Measurements from ENCODE around the gene SLC34A1.

Gene SLC34A1

GRCh38 chr5:177347699-177348098 lies 36.5 kb upstream of the SLC34A1 start:
- FAIRE-seq: no peak
- no peak for TF ChIP-seq POLR2AphosphoS5 (IDR thresholded peaks at IDR 0.05; ENCODE audit: low read depth, low read length)
- no peak for TF ChIP-seq TAF1 (IDR thresholded peaks at IDR 0.05; ENCODE audit: borderline replicate concordance, low read depth, low read length)
- TF ChIP-seq POLR2A (IDR thresholded peaks at IDR 0.05; ENCODE audit: low read depth, low read length): no peak
- no peak for DNase-seq (ENCODE audit: insufficient read length)

DNA sequence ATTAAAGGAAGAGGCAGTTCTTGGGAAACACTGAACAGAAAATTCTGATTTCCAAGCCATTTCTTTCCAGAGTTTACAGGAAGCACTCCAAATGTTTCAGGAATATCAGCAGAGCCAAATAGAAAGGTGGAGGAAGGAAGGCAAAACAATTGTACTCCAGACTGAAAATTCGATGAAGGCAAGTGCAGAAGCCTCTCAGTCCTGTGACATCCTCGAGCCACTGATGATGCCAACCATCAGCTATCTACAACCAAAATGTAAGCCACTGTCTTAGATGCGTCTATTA lies 34.9 kb upstream of the SLC34A1 start:
- DNase-seq (ENCODE audit: insufficient read length) (no peak), FAIRE-seq (no peak)
- TF ChIP-seq TAF1 (IDR thresholded peaks at IDR 0.05; ENCODE audit: borderline replicate concordance, low read depth, low read length) (no peak), POLR2A (IDR thresholded peaks at IDR 0.05; ENCODE audit: low read depth, low read length) (no peak), POLR2AphosphoS5 (IDR thresholded peaks at IDR 0.05; ENCODE audit: low read depth, low read length) (no peak)

GRCh38 chr5:177349762-177350161 lies 34.5 kb upstream of the SLC34A1 start:
- TF ChIP-seq TAF1 (IDR thresholded peaks at IDR 0.05; ENCODE audit: borderline replicate concordance, low read depth, low read length): no peak
- no peak for TF ChIP-seq POLR2AphosphoS5 (IDR thresholded peaks at IDR 0.05; ENCODE audit: low read depth, low read length)
- no peak for TF ChIP-seq POLR2A (IDR thresholded peaks at IDR 0.05; ENCODE audit: low read depth, low read length)
- FAIRE-seq (no peak), DNase-seq (ENCODE audit: insufficient read length) (no peak)

DNA sequence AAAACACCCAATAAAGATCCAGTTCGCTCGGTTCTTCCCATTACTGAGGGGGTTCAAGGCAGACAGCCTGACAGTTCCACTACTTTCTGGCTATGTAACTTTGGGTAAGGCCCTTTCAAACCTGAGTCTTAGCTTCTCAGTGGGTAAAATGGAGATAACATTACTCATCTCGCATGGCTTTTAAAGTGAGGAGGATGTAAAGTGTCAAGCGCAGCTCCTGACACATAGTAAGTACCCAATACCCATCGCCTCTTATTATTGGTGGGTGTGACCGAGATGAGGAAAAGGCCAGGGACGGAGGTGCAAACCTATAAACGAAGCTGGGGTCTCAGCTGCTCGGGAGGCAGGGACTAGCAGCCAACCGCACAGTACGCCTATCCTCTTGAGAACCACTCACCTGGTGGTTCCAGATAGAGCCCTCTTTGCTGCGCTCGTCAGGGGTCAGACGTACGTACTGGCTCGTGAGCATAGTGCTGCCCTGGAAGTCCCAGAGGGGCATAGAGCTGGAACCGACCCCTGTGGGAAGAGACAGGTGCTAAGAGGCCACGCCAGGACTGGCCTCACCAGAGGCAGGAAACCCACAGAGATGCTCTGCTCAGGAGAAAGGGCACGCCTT lies 33.4 kb upstream of the SLC34A1 start:
- FAIRE-seq: no peak
- no peak for DNase-seq (ENCODE audit: insufficient read length)
- no peak; the same call in 1 of the 2 replicates for TF ChIP-seq POLR2AphosphoS5 (IDR thresholded peaks at IDR 0.05; ENCODE audit: low read depth, low read length)
- TF ChIP-seq POLR2A (IDR thresholded peaks at IDR 0.05; ENCODE audit: low read depth, low read length): 0 out of 2 replicates have a peak, but pooled peaks have one; percentile 23

- peak; percentile 85 for TF ChIP-seq POLR2A (IDR thresholded peaks at IDR 0.05; ENCODE audit: low read depth, low read length)
- peak; percentile 88 for TF ChIP-seq POLR2AphosphoS5 (IDR thresholded peaks at IDR 0.05; ENCODE audit: low read depth, low read length)
- peak; percentile 91 for TF ChIP-seq TAF1 (IDR thresholded peaks at IDR 0.05; ENCODE audit: borderline replicate concordance, low read depth, low read length)
- FAIRE-seq (peak; percentile 97), DNase-seq (ENCODE audit: insufficient read length) (peak; percentile 95)
Measured at GRCh38 chr5:177351392-177352329, 32.6 kb upstream of the SLC34A1 start, which contains the start of gene LMAN2. Gene LMAN2, minus strand, starts transcription at chr5:177351668. Its CDS starts 21 bp downstream, at chr5:177351647.

DNA sequence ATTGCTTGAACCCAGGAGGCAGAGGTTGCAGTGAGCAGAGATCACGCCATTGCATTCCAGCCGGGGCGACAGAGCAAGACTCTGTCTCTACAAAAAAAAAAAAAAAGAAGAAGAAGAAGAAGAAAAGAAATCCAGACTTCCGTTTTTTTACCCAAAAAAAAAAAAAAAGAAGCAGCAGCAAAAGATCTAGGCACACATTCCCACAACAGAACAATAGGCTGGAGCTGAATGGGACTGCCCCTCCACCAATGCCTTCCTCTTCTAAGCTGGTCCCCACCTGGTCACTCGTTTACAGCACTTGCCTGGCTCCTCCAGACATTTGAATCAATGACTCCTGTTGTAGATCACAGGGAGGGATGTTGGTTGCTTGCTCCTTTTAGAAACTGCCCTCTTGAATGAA lies 31.1 kb upstream of the SLC34A1 start:
- DNase-seq (ENCODE audit: insufficient read length) (no peak), FAIRE-seq (no peak)
- TF ChIP-seq POLR2AphosphoS5 (IDR thresholded peaks at IDR 0.05; ENCODE audit: low read depth, low read length): no peak
- TF ChIP-seq POLR2A (IDR thresholded peaks at IDR 0.05; ENCODE audit: low read depth, low read length): no peak
- TF ChIP-seq TAF1 (IDR thresholded peaks at IDR 0.05; ENCODE audit: borderline replicate concordance, low read depth, low read length): no peak

DNA sequence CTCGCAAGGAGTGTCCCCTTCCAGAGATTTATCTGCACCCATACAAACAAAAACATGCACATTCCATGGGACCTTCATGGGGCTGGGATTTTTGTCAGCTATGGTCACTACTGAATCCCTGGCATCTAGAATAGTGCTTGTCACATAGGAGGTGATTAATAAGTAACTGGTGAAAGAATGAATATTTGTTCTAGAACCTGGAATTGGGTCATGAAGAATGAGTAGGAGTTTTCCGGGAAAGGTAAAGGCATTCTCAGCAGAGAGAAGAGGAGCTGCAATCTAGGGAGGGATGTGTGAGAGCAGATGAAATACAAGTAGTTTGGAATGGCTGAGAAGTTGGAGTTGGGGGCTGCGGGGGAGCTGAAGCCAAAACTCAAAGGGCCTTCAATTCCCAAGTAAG lies 30.0 kb upstream of the SLC34A1 start:
- DNase-seq (ENCODE audit: insufficient read length): no peak
- no peak for TF ChIP-seq POLR2A (IDR thresholded peaks at IDR 0.05; ENCODE audit: low read depth, low read length)
- FAIRE-seq: no peak

- DNase-seq (ENCODE audit: insufficient read length): no peak
- no peak for TF ChIP-seq POLR2A (IDR thresholded peaks at IDR 0.05; ENCODE audit: low read depth, low read length)
- no peak for TF ChIP-seq POLR2AphosphoS5 (IDR thresholded peaks at IDR 0.05; ENCODE audit: low read depth, low read length)
- TF ChIP-seq TAF1 (IDR thresholded peaks at IDR 0.05; ENCODE audit: borderline replicate concordance, low read depth, low read length): no peak
- FAIRE-seq: no peak
Measured at GRCh38 chr5:177354711-177355110, 29.5 kb upstream of the SLC34A1 start.

DNA sequence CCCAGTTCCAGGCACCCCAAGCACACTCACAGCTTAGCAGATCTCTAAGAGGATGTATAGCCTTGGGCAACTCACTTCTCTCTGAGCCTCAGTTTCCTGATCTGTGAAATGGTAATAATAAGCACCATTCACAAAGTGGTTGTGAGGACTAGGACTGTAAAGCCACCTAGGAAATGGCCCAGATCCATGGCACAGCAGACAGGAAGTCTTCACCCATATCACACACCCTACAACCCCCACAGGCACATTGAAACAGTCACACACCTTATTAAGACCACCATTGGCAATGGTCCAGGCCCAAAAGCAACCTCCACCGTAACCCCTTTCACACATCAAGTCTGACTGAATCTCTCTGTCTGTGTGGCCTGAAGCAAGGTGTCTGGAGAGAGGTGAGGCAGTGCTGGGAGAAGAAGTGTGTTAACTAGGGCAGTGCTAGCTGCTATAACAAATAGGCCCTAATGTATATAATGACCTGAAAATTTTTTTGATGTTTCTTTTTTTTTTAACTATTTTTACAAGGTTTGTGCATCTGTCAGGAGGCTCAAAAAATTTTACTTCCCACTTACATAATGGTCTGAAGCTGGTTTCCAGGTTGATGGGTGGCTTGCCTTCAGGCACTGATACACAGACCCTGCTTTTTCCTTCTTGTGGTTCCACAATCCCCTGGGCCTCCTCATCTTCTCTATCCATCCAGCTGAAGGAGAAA lies 28.9 kb upstream of the SLC34A1 start:
- DNase-seq (ENCODE audit: insufficient read length) (no peak), FAIRE-seq (no peak)
- TF ChIP-seq POLR2A (IDR thresholded peaks at IDR 0.05; ENCODE audit: low read depth, low read length): no peak
- TF ChIP-seq POLR2AphosphoS5 (IDR thresholded peaks at IDR 0.05; ENCODE audit: low read depth, low read length): no peak
- no peak for TF ChIP-seq TAF1 (IDR thresholded peaks at IDR 0.05; ENCODE audit: borderline replicate concordance, low read depth, low read length)

DNA sequence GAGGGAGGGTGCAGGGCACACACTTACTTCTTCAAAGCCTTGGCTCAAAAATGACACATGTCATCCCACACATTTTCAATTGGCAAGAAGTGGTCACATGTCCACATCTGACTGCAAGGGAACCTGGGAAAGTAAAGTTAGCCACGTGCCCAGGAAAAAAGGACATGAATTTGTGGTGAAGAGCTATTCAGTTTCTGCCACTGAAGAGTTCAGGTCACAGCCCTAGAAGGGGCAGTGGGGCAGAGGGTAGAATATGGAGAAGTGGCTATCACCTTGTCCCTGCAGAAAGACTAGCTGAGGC lies 28.4 kb upstream of the SLC34A1 start:
- FAIRE-seq (no peak), DNase-seq (ENCODE audit: insufficient read length) (no peak)
- TF ChIP-seq POLR2AphosphoS5 (IDR thresholded peaks at IDR 0.05; ENCODE audit: low read depth, low read length) (no peak), POLR2A (IDR thresholded peaks at IDR 0.05; ENCODE audit: low read depth, low read length) (no peak), TAF1 (IDR thresholded peaks at IDR 0.05; ENCODE audit: borderline replicate concordance, low read depth, low read length) (no peak)

GRCh38 chr5:177356746-177357145 lies 27.5 kb upstream of the SLC34A1 start:
- FAIRE-seq: no peak
- no peak for DNase-seq (ENCODE audit: insufficient read length)
- no peak for TF ChIP-seq POLR2AphosphoS5 (IDR thresholded peaks at IDR 0.05; ENCODE audit: low read depth, low read length)
- TF ChIP-seq POLR2A (IDR thresholded peaks at IDR 0.05; ENCODE audit: low read depth, low read length): no peak
- TF ChIP-seq TAF1 (IDR thresholded peaks at IDR 0.05; ENCODE audit: borderline replicate concordance, low read depth, low read length): no peak

GRCh38 chr5:177357146-177357458 lies 27.1 kb upstream of the SLC34A1 start:
- peak; percentile 33 for FAIRE-seq

More at GRCh38 chr5:177357146-177357458, 27.1 kb upstream of the SLC34A1 start:
- DNase-seq (ENCODE audit: insufficient read length): no peak
- TF ChIP-seq TAF1 (IDR thresholded peaks at IDR 0.05; ENCODE audit: borderline replicate concordance, low read depth, low read length) (no peak), POLR2AphosphoS5 (IDR thresholded peaks at IDR 0.05; ENCODE audit: low read depth, low read length) (no peak), POLR2A (IDR thresholded peaks at IDR 0.05; ENCODE audit: low read depth, low read length) (no peak)
